Measurements from ENCODE around the gene RAD51B.
"Not testable (repeated sequence)": the region's sequence is repeated elsewhere in the genome, so short reads cannot be mapped to it uniquely, and the experiment has no call there.

RAD51B gene

DNA sequence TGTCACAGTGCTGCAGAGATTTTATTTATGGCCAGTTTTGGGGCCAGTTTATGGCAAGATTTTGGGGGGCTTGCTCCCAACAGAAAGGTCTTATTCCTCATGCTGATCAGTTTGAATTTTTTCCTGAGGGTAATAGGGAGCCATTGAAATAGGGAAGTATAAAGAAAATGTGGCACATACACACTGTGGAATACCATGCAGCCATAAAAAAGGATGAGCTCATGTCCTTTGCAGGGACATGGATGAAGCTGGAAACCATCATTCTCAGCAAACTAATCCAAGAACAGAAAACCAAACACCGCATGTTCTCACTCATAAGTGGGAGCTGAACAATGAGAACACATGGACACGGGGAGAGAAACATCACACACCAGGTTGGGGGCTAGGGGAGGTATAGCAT lies 483.4 kb downstream of the RAD51B start:
- DNase-seq (ENCODE audit: low read depth in 2 of 2), result not testable (repeated sequence)

DNA sequence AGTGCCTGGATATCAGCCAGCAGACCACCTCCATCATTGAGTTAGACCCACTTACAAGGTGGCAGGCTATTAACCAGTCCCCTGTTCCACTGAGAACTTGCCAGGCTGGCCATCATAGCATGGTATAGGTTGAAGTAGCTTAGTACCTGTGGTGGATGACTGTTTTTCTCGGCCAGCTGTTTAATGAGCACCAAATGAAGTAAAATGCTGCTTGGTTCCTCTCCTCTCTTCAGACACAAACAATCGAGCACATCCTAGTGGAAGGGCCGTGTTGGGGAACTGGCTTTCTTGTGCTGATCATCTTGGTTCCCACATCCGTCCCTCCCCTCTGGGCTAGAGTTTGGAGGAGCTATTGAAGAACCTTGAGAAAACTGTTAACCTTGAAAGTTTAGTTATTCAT lies 486.2 kb downstream of the RAD51B start:
- no peak for DNase-seq (ENCODE audit: low read depth in 2 of 2)

DNA sequence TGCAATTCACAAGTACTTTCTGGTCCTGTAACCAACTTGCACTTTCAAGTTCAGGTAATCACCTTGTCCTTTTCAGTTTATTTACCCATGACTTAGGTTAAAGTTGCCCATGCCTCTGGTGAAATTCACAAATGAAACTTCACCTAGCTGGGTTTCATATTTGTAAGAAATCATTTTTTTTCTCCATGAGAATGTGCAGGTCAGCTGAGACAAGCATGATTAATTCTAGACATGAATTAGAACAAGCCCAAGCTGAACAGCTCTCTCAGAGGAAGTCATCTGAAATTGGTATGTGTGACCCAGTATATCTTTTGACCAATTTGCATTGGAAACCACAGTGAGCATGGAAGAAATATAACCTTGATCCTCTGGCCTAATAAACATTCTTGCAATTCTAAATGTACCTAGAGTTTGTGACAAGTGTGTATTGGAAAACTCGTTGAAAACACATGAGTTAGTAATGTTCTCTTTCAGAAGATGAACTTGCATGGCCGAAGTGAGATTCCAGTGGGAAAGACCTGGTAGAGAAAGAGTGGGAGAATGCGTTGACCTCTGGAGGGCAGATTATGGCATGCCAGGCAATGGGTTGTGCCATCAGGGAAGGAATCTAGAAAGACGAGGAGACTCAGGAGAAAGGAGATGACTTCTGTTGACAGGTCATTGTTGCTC lies 486.8 kb downstream of the RAD51B start:
- DNase-seq (ENCODE audit: low read depth in 2 of 2), result no peak

DNA sequence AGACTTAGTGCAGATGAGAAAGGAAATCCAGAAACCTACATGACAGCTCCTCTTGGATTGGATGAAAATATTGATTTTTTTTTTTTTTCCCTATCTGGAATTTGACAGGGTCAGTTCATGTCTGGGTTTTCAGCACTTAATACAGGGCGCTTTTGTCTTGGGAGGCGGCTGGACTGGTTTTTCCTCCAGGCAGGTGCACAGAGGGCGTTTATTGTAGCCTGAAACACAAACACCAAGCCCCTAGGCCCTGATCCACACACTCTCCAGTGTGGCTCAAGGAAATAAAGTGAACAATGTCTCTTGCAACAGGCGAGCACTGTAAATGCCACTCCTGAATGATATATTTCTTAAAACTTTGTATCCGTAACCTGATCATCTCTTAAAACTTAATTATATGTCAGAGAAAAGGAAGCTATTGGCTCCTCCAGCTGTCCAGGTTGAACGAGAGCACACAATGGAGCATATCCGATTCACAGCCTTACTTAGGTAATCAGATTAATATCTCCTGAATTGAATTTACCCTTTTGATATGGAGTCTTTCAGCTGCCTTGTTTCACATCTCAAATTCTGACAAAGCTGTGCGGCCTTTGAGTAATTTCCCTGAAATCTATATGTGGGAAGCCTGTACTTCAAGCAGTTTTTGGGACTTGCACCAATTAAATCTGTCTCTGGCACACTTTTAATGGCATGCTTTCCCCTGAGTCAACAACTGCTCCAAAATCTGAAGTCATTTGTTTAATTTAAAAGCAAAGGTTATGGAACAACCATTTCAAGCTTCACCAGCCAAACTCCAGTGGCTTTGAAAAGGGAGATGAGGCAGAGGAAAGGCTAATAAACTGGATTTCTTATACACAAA lies 487.6 kb downstream of the RAD51B start:
- no peak for DNase-seq (ENCODE audit: low read depth in 2 of 2)

DNA sequence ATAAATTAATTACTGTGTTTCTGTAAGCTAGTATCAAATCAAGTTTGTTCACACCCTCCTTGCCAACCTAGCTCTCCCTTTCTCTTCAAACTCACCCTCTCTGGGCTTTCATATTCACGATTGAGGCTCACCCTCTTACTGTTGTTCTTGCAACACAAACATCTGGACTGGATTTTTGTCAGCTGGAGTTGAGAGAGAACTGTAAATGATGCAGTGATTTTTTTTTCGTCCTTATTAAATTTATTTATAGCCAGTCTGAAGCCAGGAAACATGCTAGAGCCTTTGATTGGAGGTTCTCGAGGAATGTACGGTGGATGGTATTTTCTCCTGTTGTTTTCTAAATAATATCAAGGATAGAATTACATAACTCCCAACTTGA lies 488.2 kb downstream of the RAD51B start:
- no peak for DNase-seq (ENCODE audit: low read depth in 2 of 2)

DNA sequence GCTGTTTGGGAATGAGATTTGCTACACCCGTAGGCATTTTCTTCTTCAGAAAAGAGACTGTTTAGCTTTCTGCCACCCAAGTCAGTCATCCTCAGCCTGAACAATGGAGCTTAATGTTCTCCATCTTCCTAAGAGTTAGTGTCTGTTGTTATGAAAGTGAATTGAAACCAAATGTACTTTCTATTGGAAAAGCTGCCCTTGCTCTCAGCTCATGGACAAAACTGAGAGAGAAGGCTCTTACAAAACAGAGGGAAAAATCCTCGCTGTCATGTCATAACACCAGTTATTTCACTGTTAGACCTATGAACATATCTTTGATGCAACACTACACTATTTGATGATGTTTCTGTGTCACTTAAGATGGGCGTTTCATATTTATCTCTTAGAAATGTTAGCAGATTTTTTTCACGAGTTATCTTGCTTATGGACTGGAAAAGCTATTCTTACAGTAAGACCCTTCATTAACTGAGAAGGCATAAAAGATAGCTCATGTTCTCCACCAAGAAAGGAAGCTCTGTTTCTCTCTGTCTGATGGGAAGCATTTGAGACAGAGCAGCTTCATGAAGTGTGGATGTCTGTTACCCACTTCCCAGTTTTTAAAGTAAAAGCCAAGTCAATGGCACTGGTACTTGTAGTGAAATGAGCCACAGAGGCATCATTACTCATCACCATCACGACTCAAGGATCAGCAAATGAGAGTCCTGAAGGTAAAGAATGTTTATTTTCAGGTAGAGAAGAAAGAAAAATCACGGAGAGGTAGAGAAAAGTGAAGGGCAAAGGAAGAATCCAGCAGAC lies 489.3 kb downstream of the RAD51B start:
- DNase-seq (ENCODE audit: low read depth in 2 of 2), result no peak

DNA sequence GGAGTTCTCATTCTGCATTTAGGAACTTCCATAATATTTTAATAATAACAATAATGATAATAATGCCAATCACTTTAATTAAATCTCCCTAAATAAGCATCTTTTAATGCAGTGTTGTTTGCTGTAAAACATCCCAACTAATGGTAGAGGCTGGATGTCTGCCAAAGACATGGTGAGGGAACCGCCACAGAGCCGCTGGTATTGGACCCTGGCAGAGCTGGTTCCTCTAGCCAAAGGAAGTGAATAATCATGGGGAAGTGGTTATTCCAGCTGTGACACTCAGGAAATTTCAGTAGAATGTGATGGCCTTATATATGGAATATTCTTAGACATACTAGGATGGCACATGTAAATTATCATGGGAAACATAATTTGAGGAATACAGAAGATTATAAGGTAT lies 490.0 kb downstream of the RAD51B start:
- DNase-seq (ENCODE audit: low read depth in 2 of 2), result no peak

DNA sequence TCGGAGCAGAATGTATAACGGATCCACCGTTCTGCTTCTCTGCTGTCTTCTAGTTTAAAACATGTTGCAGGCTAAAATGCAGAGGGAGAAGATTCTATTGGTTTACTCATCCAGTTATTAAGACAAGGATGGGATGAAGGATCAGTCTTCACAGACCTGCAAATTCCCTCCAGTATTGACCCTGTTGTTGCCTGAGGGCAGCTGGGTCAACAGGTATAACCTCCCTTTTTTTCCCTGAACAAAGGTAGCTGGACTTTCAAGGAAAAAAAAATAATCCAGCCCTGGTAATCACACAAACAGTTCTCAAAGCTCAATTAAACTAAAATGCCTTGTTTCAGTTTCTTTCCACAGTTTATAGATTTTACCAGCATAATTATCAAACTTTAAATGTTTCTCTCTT lies 492.7 kb downstream of the RAD51B start:
- DNase-seq (ENCODE audit: low read depth in 2 of 2), result no peak

DNA sequence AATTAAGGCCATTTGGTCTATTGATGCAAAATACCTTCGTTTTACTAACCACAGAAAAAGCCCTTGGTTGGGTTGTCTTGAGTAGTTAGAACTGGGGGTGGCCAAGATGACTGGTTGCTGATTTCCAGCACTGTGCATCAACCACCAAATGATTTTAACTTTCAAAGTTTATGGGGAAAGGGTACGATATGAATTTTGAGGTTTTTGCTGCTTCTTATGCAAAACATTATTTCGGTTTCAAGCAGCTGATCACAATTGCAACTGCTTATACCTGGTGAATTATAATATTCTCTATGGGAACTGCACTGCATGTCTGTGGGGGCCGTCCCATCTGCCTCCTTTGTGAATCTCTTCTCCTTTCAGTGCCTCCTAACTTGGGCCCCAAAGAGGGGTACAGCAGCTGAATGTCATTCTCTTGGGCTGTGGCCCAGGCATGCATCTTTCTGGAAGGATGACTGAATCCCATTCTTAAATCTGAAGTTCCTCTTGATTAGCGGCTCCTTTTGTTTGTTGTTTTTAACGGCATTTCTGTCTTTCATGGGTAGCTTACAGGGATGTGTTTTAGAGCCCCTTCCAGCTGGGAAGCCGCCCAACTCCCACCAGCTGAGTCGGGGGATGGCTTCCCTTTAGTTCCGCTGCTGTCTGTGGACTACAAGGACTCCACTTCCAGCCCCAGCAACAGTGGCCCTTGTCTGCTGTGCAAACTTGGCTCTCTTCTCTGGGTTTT lies 493.5 kb downstream of the RAD51B start:
- no peak for DNase-seq (ENCODE audit: low read depth in 2 of 2)

DNA sequence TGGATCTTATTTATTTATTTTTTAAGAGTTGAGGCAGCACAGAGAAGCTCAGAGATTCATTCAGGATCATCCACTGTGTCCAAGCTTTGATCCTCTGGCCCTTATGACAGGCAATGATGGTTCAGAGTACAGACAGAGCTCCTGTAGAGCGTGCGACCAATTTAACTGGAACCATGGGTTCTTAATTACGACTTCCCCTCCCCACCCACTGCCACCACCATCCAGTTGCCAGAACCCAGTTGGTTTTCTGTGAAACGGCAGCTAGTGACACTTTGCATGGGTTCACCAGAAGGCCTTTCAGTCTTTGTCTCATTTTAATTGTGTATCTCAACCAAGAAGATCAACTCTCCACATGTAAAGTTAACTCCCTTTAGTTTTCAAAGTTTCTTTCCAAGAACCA lies 495.1 kb downstream of the RAD51B start:
- DNase-seq (ENCODE audit: low read depth in 2 of 2), result no peak

DNA sequence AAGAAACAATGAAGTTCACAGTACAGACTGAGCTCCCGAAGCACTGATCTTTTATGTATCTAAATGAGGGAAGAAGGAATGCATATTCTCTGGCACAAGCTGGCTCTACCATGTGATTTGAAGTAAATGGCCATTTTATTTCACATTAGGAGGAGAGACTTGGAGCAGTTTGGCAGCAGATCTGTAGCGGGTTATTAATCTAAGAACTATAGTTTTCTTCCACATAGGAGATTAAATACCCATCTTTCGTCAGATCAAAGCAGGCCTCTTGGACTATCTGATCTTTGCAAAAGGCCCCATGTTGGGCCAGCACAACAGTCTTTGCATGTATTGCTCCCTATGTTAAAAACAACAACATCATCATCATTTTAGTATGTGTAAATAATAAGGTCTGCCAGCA lies 495.5 kb downstream of the RAD51B start:
- no peak for DNase-seq (ENCODE audit: low read depth in 2 of 2)

DNA sequence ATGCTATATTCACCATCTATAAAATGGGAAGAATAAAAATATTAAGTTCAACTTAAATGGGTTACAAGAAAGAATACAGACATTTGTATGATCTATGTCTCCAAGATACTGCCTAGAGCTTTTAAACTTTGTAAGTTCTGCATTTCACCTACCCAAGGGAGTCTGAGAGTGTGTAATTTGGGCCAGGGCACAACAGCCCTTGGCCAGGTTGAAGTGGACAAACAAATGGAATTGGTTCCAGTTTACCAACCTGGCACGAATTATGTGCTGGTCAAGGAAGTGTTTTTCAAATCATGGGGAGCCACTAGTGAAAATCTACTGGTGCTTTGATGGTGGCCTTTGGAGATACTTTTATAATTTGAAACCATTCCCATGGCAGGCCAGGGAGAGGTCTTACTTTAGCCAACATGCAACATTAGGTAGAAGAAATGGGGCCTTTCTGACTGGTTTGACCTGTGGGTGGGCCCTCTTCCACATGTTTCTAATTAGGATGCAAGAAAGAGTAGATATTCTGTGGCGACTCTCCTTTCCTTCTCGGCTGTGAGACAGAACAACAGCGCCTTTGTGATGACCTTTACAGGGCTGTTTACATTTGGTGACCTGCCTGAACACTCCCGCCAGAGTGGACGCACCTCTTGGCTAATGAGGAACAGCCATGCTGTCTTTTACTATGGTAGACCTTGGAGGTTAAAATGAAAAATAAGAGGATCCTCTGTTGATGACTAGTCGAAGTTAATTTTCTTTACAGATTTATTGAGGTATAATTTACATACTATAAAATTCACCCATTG lies 496.7 kb downstream of the RAD51B start:
- no peak for DNase-seq (ENCODE audit: low read depth in 2 of 2)

DNA sequence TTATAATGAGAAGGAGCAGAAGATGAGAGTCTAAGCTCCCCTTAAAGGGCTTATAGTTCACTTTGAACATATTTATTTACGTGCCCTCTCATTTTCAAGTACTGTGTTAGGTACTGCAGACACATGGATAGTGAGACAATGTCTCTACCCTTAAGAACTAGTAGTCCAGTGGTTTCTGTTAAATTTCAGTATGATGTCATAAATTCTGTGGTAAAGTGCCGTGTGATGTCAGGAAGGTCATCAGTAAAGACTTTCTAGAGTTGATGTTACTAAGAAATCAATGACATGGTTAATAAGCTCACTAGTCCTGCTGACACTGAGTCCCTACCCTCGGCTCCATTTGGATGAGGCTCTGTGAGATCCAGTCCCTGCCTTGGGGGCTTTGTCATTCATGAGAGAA lies 497.7 kb downstream of the RAD51B start:
- DNase-seq (ENCODE audit: low read depth in 2 of 2), result no peak

DNA sequence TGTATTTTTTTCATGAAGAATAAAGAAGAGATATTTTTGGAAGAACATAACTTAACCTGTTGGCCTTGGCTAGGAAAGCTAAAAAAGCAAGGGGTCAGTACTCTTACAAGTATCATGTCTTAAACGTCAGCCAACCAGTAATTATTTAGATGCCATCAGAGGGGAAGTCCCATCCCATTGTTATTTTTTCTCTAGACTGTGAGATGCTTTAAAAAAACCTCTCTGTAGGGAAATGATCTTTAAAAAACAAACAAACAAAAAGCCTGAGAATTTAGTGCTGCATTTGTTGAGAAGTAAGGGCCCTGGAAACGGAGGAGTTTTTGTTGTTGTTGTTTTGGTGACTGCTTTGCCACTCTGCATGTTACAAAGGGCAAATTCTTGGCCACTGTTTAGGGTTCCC lies 499.2 kb downstream of the RAD51B start:
- DNase-seq (ENCODE audit: low read depth in 2 of 2), result no peak

DNA sequence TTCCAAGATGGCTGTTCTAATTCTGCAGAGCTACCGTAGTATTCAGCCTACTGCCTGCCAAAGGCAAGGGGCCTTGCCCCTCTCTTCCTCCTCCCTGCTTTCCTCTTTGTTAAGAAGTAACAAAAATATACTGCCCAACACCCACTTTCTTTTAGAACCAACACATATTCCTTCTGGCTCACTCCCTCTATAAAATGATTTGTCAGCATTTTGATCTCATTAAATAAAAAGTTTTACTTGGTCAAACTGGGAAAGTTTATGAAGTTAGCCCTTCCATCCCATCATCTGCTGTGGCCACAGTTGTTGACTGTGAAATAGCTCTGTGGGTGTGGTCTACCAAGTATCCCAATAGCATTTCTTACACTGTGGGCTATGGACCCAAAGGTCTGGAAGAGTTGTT lies 500.9 kb downstream of the RAD51B start:
- no peak for DNase-seq (ENCODE audit: low read depth in 2 of 2)

DNA sequence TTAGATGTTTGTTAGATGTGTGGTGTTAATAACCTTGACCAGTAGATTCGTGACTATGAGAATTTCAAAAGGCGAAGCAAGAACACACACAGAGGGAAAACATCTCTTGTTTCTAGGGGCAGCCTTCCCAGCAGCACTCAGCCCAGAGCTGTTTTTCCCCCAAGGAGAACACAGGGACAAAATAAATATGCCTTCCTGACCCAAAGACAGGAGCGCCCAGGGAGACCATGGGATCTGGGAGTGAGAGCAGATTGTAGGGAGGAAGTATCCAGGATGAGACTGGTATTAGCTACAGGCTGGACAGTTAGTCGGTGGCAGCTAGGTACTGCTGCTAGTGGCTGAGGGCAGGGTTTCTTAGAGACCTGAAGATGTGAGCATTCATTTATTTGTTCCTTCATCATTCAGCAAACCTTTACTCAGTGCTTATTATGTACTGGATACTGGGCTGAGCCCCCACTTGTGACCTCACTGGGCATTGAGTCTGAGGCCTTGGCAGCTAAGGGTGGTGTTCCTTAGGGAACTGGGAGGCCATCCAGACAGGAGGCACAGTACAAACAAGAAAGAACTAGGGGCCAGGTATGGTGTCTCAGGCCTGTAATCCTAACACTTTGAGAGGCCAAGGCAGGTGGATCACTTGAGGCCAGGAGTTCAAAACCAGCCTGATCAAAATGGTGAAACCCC lies 503.5 kb downstream of the RAD51B start:
- DNase-seq (ENCODE audit: low read depth in 2 of 2), result no peak

DNA sequence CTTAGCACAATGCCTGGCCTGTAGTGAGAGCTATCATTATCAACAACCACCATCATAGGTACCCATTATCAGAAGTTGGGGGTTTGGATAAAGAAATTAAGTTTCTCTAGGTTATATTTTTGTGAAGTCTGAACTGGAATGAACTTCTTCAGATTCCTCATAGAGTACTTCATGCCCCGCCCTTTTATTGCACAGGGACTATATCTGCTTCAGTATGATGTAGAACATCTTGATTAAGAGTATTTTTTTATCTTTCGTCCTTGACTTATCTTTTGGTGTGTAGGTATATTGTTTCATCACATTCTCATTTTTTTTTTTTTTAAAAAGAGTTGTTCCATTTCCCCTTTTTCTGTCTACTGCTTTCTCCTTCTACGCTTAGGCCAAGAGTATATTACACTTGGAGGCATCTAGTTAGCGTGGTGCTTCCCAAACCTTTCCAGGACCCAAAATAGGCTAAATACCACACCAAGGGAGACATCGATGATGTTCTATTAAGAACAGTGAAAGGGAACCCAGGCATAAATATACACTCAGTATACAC lies 505.8 kb downstream of the RAD51B start:
- DNase-seq (ENCODE audit: low read depth in 2 of 2), result no peak

DNA sequence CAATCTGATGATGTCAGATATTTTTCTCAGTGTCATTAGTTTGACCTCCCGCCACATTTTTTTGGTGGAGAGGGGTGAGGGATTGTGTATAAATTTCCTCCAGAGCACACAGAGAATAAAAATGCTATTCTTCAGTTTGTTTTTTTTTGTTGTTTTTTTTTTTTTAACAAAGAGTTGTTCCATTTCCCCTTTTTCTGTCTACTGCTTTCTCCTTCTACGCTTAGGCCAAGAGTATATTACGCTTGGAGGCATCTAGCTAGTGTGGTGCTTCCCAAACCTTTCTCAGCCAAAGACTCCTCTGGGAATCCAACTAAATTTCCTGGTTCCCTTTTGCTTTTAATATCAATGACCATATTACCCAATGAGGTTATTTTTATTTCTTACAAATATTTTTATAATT lies 507.7 kb downstream of the RAD51B start:
- DNase-seq (ENCODE audit: low read depth in 2 of 2), result no peak

DNA sequence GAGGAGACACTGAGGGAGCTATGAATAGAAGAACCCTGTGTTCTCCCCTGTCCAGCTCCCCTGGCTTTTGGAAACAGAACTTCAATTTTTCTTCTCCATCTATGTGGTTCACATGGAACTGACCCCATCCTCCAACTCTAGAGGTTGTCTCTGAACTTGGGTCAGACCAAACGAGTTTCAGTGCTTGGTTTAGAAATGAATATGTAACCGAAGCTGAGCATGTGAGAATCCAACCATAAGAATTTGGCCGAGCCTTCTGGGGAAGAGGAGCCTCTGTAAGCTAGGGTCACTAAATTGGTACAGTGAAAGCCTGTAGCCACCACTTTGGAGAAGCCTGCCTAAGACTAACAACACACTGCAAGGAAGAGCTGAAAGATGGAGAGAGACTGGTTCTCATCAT lies 508.9 kb downstream of the RAD51B start:
- DNase-seq (ENCODE audit: low read depth in 2 of 2), result no peak

DNA sequence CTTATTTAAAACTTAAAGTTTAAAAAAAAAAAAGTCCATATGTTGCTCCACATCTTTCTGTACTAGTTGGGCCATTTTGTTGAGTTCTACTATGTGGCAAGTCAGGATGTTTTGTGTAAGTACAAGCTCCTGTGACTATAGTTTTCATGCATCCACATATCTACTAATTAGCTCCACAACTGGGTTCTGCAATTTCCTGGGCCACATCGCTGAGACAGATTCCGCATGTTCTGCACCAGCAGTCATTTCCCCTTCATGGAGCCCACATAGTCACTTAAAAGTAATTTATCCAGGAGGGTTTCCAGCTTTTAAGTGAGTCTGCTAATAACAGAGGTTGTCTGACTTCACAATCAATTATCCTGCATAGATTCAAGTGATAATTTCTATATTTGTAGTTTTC lies 511.8 kb downstream of the RAD51B start:
- no peak for DNase-seq (ENCODE audit: low read depth in 2 of 2)
